NCI-H524 (cell line): ENCODE measurements around the gene ARHGEF38.
"Not testable (repeated sequence)": the region's sequence is repeated elsewhere in the genome, so short reads cannot be mapped to it uniquely, and the experiment has no call there.

Experiments
- DNase-seq, 2 experiments: peaks; one replicate each; lab custom pipeline; 2025; lab: John Stamatoyannopoulos, UW

The ARHGEF38 gene

GRCh38 chr4:105712766-105713165 is 160.3 kb downstream of the ARHGEF38 start:
- DNase-seq = no peak

GRCh38 chr4:105714071-105714521 is 161.7 kb downstream of the ARHGEF38 start:
- no peak for DNase-seq

- DNase-seq = no peak
Observed at GRCh38 chr4:105714932-105715331, 162.5 kb downstream of the ARHGEF38 start.

- DNase-seq = peak in 1 of 2 experiments; percentile 22
Observed at GRCh38 chr4:105715692-105716278, 163.4 kb downstream of the ARHGEF38 start.

GRCh38 chr4:105719204-105719603 is 166.8 kb downstream of the ARHGEF38 start:
- DNase-seq = no peak

- no peak for DNase-seq
Observed at GRCh38 chr4:105725623-105726022, 173.2 kb downstream of the ARHGEF38 start.

- not testable (repeated sequence) for DNase-seq
Observed at GRCh38 chr4:105729895-105730294, 177.5 kb downstream of the ARHGEF38 start.
